Smooth muscle cell of the pulmonary artery (primary cell): ENCODE data around the gene GNB4. TPM values are rescaled to one million over a fixed set of nuclear protein-coding genes. Genes with fewer than 3 reads are reported as not detected.

Experiments used
- total RNA-seq: library from RNA; depleted of rRNA; stranded (reverse); fragments of >200 nt; gene quantifications from 2 replicates; pipeline ENCODE4 v1.2.3, GENCODE V29; 2014

The GNB4 gene
- total RNA-seq: 66.5 and 91.0 TPM in 2 replicates

GRCh38 chr3:179451265-179452175 is at the start of gene GNB4:
GNB4 (minus strand) TSS chr3:179451470; CDS start chr3:179426200, 25,270 bp downstream.

GRCh38 chr3:179347345-179348194 is 103.7 kb downstream of the GNB4 start, which contains the start of gene MFN1:
MFN1 (plus strand) TSS chr3:179347709; CDS start chr3:179348852, 1,143 bp downstream.

Other genes starting within 250 kb of the GNB4 start
- gene KCNMB3, start 200.4 kb downstream of the GNB4 start, total RNA-seq: 0.76 and 1.0 TPM in 2 replicates
- 43.2 and 44.4 TPM in 2 replicates for gene ZNF639, start 128.4 kb downstream of the GNB4 start, total RNA-seq
- 48.5 and 55.5 TPM in 2 replicates for gene MFN1, start 103.8 kb downstream of the GNB4 start, total RNA-seq
- gene ACTL6A, start 111.5 kb upstream of the GNB4 start, total RNA-seq: 35.9 and 36.5 TPM in 2 replicates
- 14.8 and 19.6 TPM in 2 replicates for gene MRPL47, start 153.2 kb upstream of the GNB4 start, total RNA-seq
- gene NDUFB5, start 153.3 kb upstream of the GNB4 start, total RNA-seq: 49.1 and 74.0 TPM in 2 replicates
- 8.6 and 10.6 TPM in 2 replicates for gene USP13, start 201.6 kb upstream of the GNB4 start, total RNA-seq